Heart right ventricle (tissue), 16 donors: Measurements from ENCODE around the gene DPM3. TPM values are rescaled to one million over a fixed set of nuclear protein-coding genes. Genes with fewer than 3 reads are reported as not detected.

ENCODE experiments used
- ATAC-seq, 8 donors: fragments of 200-7000 bp; cut with Tn5 transposase; one replicate each; pipeline ENCODE4 v1.9.1; 2020; ENCODE audit warnings: mild to moderate bottlenecking in 8 of 8, moderate library complexity in 8 of 8, moderate number of reproducible peaks in 1 of 8
- DNase-seq, 2 donors: peaks; one replicate each; pipeline ENCODE4 v3.0.0-alpha.2; 2020
- H3K27ac ChIP-seq, 10 donors: fragments of 200-600 bp; sonication (generic) in 2 of 10; one replicate each; pipeline versions ENCODE4 v1.5.0 to v1.8.0; 2020 to 2022; ENCODE audit warnings: mild to moderate bottlenecking in 3 of 10
- H3K27me3 ChIP-seq, 7 donors: fragments of 200-600 bp; one replicate each; pipeline ENCODE4 v1.8.0; 2021 to 2022; ENCODE audit warnings: mild to moderate bottlenecking in 2 of 7
- H3K36me3 ChIP-seq, 9 donors: fragments of 200-600 bp; sonication (generic) in 1 of 9; one replicate each; pipeline versions ENCODE4 v1.5.0 to v1.8.0; 2020 to 2022; ENCODE audit warnings: mild to moderate bottlenecking in 2 of 9
- H3K4me1 ChIP-seq, 9 donors: fragments of 200-600 bp; sonication (generic) in 1 of 9; one replicate each; pipeline versions ENCODE4 v1.5.0 to v1.8.0; 2020 to 2022; ENCODE audit warnings: mild to moderate bottlenecking in 4 of 9
- H3K4me3 ChIP-seq, 10 donors: fragments of 200-600 bp; sonication (generic) in 2 of 10; one replicate each; pipeline versions ENCODE4 v1.5.0 to v1.8.0; 2020 to 2022; ENCODE audit warnings: mild to moderate bottlenecking in 7 of 10, moderate library complexity in 2 of 10
- H3K9me3 ChIP-seq, 11 donors: fragments of 200-600 bp in 10 of 11; sonication (generic) in 2 of 11; one replicate each; pipeline versions ENCODE4 v1.5.0 to v1.8.0; 2013 to 2022; ENCODE audit warnings: mild to moderate bottlenecking in 2 of 11, control low read depth in 1 of 11, moderate library complexity in 1 of 11
- WGBS, 2 donors: extraction: QIAGEN DNeasy Blood & Tissue Kit; methylation state at CpG; one replicate each; pipeline ENCODE4 v1.1.7; 2013; ENCODE audit warnings: inconsistent platforms in 1 of 2; 5-methylcytosine and 5-hydroxymethylcytosine counted together
- intact Hi-C, 10 donors: fragments of 100-400 bp; cut with DNase I; formaldehyde crosslinking; loops; one replicate each; pipeline versions ENCODE4 v1.11.1 to v1.14.2; 2022
- polyA plus RNA-seq, 2 donors: library from polyadenylated mRNA; stranded (reverse); fragments of 200-250 nt; gene quantifications; one replicate each; pipeline ENCODE4 v1.2.3, GENCODE V29; 2013
- total RNA-seq, 10 donors: library from RNA; stranded (reverse); fragmentation: NEBNext Ultra II Directional in 3 of 10; extraction: Animal tissue kit (Norgen Biotek cat#: 25700) in 3 of 10; gene quantifications; one replicate each; pipeline versions ENCODE4 v1.2.1 to v1.2.4, GENCODE V29; 2021 to 2023
- TF ChIP-seq, protein P1 (sequence below), 9 donors: fragments of 200-600 bp; sonication (generic) in 2 of 9; IDR thresholded peaks; one replicate each; pipeline versions ENCODE4 v1.5.0 to v1.8.0; 2021 to 2022; ENCODE audit warnings: antibody characterized with exemption in 9 of 9, mild to moderate bottlenecking in 5 of 9, moderate library complexity in 1 of 9
- donor health status: Arrhythmogenic right ventricular cardiomyopathy.
- donor health status: ischemic (EF 13 %, LVEDD 7.1; RV severe dilation, severe dysfunction).
- donor health status: healthy with polysubstance abuse.
- donor health status: DM: no; HTN: yes; CAD: no.
- donor health status: DM: no; HTN: no; CAD: no.
- donor health status: ischemic (EF 25% LVEDD 6.9; RV normal size, moderate dysfunction).
- donor health status: ischemic (EF 25% LVEDD 5.7; RV mildly dilated, moderate dysfunction).
- donor health status: healthy.
- donor health status: DM: yes; HTN: yes; CAD: no.
- donor health status: Ischemic cardiomyopathy.
- donor health status: ischemic (EF 35%, LVEDD 5.7; RV mildly dilated, moderate dysfunction).
- donor health status: nonischemic (EF 11% LVEDD 7.7; RV severe dilation, severe dysfunction).
- donor health status: DM: yes; HTN: yes; CAD: no.
- donor health status: PGD.
- donor health status: ischemic (EF 29% LVEDD 5.4; RV normal size, mild dysfunction).
- donor health status: nonischemic (EF 23%, LVEDD 6.1; RV moderate dilation, normal function).

DPM3 gene
- total and polyA plus RNA-seq, 12 donors: 48.2 to 304 (median 54.3) TPM

GRCh38 chr1:155134880-155135414 is 5.4 kb downstream of the DPM3 start:
- Histone ChIP-seq H3K27ac (peak overlapping the region; percentile 82 to 100 (median 98)), H3K4me3 (peak overlapping the region; percentile 29 to 76 (median 66)), H3K4me1 (peaks cover 14 to 91% (median 78%) of the 10 kb centered on the region in 9 donors), H3K9me3 (no peaks in the 10 kb centered on the region), H3K27me3 (peaks cover 0 to 2% (median 0%) of the 10 kb centered on the region in 7 donors), H3K36me3 (peaks cover 0 to 64% (median 29%) of the 10 kb centered on the region in 9 donors)
- peak; percentile 73 to 90 (median 83) for ATAC-seq
- TF ChIP-seq, protein P1, sequence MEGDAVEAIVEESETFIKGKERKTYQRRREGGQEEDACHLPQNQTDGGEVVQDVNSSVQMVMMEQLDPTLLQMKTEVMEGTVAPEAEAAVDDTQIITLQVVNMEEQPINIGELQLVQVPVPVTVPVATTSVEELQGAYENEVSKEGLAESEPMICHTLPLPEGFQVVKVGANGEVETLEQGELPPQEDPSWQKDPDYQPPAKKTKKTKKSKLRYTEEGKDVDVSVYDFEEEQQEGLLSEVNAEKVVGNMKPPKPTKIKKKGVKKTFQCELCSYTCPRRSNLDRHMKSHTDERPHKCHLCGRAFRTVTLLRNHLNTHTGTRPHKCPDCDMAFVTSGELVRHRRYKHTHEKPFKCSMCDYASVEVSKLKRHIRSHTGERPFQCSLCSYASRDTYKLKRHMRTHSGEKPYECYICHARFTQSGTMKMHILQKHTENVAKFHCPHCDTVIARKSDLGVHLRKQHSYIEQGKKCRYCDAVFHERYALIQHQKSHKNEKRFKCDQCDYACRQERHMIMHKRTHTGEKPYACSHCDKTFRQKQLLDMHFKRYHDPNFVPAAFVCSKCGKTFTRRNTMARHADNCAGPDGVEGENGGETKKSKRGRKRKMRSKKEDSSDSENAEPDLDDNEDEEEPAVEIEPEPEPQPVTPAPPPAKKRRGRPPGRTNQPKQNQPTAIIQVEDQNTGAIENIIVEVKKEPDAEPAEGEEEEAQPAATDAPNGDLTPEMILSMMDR (IDR thresholded peaks at IDR 0.05): no peak
- intact Hi-C loops: loop anchor here in 4 of 10 donors (2.0 to 5.0 kb wide), 4 partner anchors 32 to 48 kb away; partner anchors contain the start of genes KRTCAP2 (in 1 of the 4) and TRIM46 (in 1 of the 4)
- WGBS, 2 donors: 4 to 6% methylated on average over 18 of the region's 18 CpGs
- DNase-seq: peak; percentile 74 to 92

- peaks cover 0 to 64% (median 29%) of the 10 kb centered on the region in 9 donors for H3K36me3 ChIP-seq
- no peak for DNase-seq
- intact Hi-C loops: loop anchor here in 2 of 10 donors (2.0 to 5.0 kb wide), 2 partner anchors 32 to 42 kb away; no protein-coding TSS in a partner anchor
- TF ChIP-seq, protein P1 (IDR thresholded peaks at IDR 0.05): no peak
- peaks cover 0 to 9% (median 0%) of the 10 kb centered on the region in 7 donors for H3K27me3 ChIP-seq
- H3K4me1 ChIP-seq: peaks cover 14 to 91% (median 76%) of the 10 kb centered on the region in 9 donors
- WGBS, 2 donors: 58 to 71% methylated on average over 1 of the region's 1 CpG
- no peaks in the 10 kb centered on the region for H3K9me3 ChIP-seq
- peak overlapping the region in 9 of 10 donors; percentile 90 to 100 (median 99) for H3K27ac ChIP-seq
- peak overlapping the region in 7 of 10 donors; percentile 65 to 76 (median 68) for H3K4me3 ChIP-seq
- ATAC-seq: no peak
Measured at GRCh38 chr1:155134322-155134721, 6.0 kb downstream of the DPM3 start.

GRCh38 chr1:155133799-155134281 is 6.5 kb downstream of the DPM3 start:
- Histone ChIP-seq H3K27me3 (peaks cover 0 to 14% (median 0%) of the 10 kb centered on the region in 7 donors), H3K27ac (peak overlapping the region in 8 of 10 donors; percentile 16 to 100 (median 99)), H3K9me3 (no peaks in the 10 kb centered on the region), H3K36me3 (peaks cover 0 to 61% (median 29%) of the 10 kb centered on the region in 9 donors), H3K4me1 (peaks cover 14 to 87% (median 74%) of the 10 kb centered on the region in 9 donors), H3K4me3 (peak overlapping the region in 1 of 10 donors; percentile 68)
- no peak for DNase-seq
- WGBS, 2 donors: 69 to 78% methylated on average over 7 of the region's 7 CpGs
- no peak for ATAC-seq
- intact Hi-C loops: loop anchor here in 2 of 10 donors (2.0 to 5.0 kb wide), 2 partner anchors 33 to 42 kb away; no protein-coding TSS in a partner anchor
- TF ChIP-seq, protein P1 (IDR thresholded peaks at IDR 0.05): no peak

DNA sequence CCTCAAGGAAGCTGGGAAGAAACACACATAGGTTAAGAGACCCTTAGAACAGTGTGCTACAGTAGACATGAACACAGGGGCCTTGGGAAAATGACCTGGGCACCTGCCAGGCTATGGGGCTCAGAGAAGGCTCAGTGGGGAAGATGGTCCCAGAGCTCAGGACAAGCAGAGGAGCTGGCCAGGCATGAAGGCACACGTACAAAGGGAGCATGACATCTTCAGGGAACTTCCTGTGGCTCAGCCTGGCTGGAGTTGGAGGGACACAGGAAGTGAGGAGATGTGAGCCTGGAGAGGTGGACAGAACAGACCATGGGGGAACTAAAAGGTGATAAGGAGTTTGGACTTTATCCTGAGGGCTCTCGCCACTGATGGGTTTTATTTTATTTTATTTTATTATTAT is 8.5 kb downstream of the DPM3 start:
- Histone ChIP-seq H3K27ac (peak overlapping the region; percentile 81 to 99 (median 94)), H3K4me3 (peak overlapping the region in 6 of 10 donors; percentile 68 to 93 (median 86)), H3K36me3 (peaks cover 0 to 44% (median 29%) of the 10 kb centered on the region in 9 donors), H3K4me1 (peaks cover 12 to 84% (median 75%) of the 10 kb centered on the region in 9 donors), H3K27me3 (peaks cover 0 to 33% (median 0%) of the 10 kb centered on the region in 7 donors), H3K9me3 (no peaks in the 10 kb centered on the region)
- intact Hi-C loops: loop anchor here in 1 of 10 donors (5.0 kb wide), 1 partner anchor 40 kb away; no protein-coding TSS in a partner anchor
- no peak for DNase-seq
- TF ChIP-seq, protein P1 (IDR thresholded peaks at IDR 0.05): no peak
- WGBS, 2 donors: 48 to 51% methylated on average over 2 of the region's 2 CpGs
- ATAC-seq: no peak
